Measurements from ENCODE around the gene MGMT.

MGMT gene

GRCh38 chr10:129744134-129745111, 277.4 kb downstream of the MGMT start:
- no peak for DNase-seq

DNA sequence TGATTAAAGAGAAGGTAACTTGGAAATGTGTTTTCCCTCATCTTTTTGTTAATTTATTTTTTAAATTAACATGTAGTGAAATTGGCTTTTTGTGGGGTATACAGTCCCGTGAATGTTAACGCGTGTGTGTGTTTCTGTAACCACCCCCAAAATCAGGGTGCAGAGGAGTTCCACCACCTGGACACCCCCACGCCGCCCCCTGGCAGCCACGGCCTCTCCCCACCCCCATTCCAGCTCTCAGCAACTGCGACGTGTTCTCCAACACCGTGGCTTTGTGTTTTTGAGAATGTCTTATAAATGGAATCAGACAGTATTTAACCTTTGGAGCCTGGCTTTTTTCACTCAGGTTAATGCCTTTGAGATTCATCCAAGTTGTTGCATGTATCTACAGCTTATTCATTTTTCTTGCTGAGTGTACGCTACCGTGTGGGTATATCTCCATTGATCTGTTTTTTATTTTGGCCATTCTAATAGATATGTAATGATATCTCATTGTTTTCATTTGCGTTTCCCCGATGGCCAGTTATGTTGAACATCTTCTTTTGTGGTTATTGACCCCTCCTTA, 278.2 kb downstream of the MGMT start:
- no peak for DNase-seq

DNA sequence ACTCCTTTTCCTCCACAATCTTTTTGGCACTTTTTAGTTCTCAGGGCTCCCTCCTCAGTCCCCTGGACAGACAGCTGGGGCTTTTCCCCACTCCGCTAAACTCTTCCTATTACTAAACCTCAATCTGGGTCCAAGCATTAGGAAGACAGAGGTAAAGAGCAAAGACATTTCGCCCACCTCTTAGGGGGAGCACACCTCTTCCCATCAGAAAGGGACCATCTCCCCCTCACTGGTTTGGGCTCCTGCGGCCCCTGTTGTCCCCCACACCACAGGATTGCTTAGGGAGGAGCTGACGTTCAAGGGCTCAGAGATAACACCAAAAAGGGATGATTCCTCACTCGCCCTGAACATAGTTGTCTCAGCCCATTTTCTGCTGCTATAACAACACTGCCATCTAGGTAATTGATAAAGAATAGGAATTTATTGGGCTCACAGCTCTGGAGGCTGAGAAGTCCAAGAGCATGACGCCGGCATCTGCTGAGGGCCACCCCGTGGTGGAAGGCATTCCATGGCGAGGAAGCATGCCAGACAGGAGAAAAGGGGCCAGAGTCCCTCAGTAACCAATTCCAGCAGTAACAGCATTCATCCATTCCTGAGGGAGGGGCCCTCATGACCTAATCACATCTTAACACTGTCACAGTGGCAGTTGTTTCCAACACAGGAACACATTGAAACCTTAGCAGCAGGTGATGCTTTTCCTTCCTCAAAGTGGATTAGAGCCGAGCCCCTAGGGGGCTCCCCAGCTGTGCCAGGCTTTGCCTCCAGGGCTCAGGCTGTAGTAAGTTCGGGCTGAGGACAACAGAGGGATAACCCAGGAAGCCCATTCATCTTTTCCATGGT, 287.4 kb downstream of the MGMT start:
- no peak for DNase-seq

DNA sequence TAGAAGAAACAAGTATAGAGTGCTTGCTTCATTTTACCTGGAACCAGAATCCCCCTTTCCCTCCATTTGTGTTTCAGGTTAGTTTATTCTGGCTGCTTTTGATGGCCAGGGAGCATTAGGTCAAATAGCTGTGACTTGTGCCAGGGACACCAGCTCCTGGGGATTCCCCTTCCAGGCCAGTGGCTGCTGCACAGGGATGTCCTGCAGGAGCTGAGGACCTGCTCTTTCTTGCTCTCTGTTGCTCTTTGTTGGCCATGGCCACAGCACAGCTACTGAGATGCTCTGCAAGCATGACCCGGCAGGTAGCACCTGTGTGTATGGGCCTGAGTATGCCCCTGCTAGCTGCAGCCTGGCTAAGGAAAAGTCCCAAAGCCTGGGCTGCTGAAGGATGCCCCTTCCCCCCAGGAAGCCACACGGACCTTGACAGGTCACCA, 288.1 kb downstream of the MGMT start:
- DNase-seq: no peak

GRCh38 chr10:129755621-129756020, 288.6 kb downstream of the MGMT start:
- DNase-seq: no peak

- no peak for DNase-seq
Measured at GRCh38 chr10:129756912-129757901, 290.2 kb downstream of the MGMT start.

DNA sequence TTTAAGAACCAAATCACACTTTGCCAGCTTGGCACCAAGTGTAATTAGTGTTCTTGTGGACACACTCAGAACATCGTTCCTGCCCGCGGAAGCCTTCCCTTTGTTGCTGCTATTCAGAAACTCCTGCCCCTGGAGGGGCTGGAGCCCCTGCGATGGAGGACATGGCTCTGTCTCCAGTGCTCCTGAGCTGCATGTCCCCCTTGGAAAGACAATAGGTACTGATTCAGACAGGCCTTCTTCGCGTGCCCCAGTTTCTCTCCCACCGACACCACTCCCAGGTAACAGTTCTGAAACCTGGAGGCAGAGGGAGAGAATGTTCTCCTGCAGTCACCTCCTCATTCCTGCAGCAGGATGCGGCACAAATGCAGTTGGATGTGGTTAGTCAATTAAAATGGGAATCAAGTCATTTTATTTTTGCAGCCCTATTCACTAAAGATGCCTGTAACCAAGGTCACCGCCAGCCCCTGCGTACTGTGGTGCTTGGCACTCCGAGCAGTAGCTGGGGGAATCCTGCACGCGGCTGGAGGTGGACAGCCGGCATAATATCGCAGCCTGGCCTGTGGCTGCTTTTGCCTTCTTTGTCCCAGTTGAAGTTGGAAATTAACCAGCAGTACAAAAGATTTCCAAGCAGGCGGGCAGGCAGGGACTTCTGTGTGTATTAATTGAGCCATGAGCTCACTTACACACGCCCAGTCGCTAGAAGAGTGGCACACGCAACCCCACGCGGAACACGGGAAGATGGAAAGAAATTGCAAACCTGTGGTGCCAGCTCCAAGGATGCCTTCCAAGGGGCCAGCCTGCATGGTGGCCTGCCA, 291.4 kb downstream of the MGMT start:
- DNase-seq: no peak

DNA sequence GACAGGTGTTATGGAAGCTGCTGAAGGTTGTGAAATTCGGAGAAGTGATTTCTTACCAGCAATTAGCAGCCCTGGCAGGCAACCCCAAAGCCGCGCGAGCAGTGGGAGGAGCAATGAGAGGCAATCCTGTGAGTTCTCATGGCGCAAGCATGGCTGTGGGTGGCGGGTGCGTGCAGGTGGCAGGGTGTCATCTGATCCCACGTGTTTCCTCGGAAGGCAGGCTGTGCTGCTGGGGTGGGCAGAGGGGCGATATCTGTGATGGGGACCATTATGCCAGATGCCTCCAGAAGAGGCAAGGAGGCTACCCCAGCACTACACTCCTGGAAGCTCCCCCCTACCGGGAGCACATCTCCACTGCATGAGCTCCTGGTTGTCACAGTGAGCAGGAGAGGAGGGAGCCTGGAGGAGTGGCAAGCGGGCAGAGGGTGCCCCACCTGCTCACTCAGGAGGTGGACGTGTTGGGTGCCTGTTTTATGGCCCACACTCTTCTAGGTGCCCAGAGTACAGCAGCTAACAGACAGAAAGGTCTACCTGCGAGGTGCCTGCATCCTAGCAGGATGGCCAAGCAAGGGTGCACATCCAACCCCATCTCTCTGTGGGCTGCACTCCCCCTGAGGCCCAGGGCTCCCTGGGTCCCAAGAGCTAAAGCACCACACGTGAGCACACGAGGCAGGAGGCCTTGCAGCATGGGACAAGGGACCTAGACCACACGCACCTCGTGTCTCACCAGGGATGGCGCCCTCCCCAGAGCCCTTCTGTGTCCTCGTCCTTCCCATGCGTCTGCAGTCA, 292.4 kb downstream of the MGMT start:
- no peak for DNase-seq

DNA sequence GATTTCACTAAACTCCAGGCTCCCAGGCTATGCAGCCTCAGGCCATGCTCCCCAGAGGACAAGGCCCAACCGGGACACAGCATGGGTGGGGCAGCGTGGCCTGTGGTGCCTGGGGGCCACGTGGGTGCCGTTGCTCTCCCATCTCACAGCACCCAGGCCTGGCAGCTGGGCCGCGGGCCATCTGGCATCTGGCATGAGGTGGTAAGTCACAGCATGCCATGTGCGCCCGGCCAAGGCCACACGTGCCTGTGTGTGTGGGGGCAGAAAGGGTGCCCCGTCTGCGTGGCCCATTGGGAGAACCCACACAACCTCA, 292.9 kb downstream of the MGMT start:
- DNase-seq: no peak

DNA sequence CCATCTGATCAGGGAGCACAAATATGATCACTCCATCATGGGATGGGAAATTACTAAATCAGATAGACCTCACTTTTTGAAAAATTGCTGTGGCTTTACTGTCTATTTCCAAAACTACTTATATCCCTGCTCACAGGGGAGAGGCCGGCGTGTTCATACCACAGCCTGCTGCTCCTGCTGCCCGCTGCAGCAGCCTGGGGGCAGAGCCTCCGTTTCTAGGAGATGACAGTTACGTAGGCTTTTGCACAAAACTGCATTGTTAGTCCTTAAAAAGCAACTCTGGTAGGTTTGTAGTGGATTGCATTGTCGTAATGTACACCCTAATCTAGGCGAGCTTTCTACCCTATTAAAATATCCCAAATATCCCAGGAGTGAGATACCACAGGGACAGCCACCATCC, 293.4 kb downstream of the MGMT start:
- no peak for DNase-seq

- DNase-seq: no peak
Measured at GRCh38 chr10:129761197-129761972, 294.3 kb downstream of the MGMT start.

- no peak for DNase-seq
Measured at GRCh38 chr10:129761981-129762956, 295.2 kb downstream of the MGMT start.

- no peak for DNase-seq
Measured at GRCh38 chr10:129764011-129764900, 297.2 kb downstream of the MGMT start.

DNA sequence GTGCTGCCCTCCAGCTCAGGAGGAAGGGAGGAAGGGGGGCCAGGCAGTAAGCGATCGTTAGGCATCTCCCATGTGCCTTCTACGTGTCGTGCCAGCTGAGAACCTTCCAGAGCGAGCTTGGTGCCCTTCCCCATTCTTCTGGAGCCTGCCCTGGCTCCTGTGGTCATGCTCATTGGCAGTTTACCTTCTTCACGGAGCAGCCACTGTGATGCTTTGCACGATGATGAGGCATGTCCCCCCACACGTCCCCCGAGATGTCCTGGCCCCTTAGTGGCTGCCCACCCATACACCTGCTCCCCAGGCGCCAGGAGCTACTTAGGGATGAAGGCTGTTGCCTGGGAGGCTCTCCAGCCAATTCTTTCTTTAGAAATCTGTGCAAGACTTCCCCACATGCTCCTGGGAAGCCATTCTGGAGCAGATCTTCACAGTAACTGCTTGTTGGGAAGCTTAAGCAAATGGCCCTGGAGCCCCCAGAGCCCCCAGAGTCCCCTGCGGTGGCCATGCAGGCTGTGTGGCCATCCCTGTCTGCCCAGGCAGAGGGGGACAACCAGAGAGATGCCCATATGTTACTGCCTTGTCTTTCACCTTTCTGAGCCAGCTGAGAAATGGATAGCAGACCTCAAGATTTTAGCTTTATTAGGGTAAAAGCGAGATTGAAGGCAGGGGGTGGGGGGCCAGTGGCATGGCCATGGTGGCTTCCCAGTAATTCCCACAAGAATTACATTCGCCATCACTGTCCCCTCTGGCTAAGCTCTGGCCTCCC, 298.0 kb downstream of the MGMT start:
- no peak for DNase-seq

GRCh38 chr10:129765664-129766550, 298.9 kb downstream of the MGMT start:
- no peak for DNase-seq
